Measurements from ENCODE around the gene ALLC.

ALLC gene

DNA sequence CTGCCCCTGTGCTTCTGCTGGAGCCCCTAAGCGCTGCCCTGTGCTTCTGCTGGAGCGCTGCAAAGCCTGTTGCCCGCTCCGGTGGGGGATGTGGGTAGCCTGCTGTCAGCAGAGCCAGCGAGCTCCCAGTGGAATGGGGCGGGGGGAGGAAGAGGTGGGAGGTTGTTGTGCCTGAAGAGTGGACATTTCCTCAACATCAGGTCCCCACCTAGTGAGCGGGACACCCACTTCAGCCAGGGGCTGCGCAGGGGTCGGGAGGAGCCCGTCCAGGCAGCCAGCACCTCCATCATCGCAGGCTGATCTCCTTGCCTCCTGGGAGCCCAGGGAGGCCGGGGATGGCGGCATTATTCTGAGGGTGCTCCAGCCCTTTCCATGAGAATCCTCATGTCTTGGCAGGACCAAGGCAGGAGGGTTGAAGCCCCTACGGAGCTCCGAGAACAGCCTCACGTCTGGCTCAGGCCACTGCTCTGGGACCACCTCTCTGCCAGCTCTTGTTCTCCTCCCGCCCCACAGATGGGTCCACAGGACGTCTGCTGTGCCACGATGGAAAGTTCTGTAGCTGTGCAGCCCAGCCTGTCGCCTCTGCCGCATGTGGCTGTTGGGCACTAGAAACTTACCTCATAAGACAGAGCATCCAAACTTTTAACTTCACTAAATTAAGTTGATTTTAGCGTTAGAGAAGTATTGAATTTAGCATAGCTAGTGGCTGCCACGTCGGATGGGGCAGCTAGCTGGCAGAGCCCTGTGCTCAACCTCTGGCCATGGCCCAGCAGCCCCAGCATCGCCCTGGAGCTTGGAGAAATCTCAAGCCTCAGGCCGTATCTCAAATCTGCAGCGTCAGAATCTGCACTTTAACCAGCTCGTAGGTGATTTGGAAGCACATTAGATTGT, 1.9 kb upstream of the ALLC start:
- DNase-seq (ENCODE audit: low spot score): no peak

- no peak for DNase-seq (ENCODE audit: low spot score)
Measured at GRCh38 chr2:3656762-3657721, 958 bp upstream of the ALLC start.

DNA sequence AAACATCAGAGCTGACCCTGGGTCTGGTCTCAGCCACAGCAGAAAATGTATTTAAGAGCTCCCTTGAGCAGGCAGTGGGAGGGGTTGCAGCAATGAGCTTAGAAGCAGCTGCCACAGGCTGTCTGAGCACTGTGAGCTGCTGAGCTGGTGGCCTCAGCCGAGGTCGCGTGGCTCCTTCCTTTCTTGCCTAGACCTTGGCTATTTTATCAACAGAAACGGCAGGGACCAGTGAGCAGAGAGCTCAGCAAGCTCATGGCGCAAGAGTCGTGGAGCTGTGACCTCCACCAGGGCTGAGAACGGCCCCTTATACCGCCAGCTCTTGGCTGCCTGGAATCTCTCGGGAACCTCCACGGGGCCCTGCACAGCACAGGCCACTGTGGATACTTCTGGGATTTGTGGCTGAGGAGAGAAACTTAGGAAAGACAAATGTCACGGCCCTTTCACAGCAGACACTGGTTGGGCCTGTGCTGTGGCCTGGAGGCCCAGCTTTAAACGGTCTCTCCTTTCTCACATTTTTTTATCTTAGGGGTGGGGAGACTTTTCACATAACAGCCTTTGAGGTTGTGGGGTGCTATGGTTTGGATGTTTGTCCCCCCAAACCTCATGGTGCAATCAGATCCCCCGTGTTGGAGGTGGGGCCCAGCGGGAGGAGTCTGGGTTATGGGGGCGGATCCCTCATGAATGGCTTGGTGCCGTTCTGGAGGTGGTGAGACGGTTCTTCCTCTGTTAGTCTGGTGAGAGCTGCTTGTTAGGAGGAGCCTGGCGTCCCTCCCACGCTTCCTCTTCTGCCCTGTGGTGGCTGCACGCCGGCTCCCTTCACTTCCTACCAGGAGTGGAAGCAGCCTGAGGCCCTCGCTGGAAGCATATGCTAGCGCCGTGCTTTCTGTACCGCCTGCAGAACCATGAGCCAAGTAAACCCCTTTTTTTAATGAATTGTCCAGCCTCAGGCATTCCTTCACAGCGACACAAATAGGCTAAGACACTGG, 1.7 kb downstream of the ALLC start:
- no peak for DNase-seq (ENCODE audit: low spot score)

GRCh38 chr2:3660640-3661039, 2.6 kb downstream of the ALLC start:
- DNase-seq (ENCODE audit: low spot score): peak; percentile 58

- no peak for DNase-seq (ENCODE audit: low spot score)
Measured at GRCh38 chr2:3661149-3661660, 3.2 kb downstream of the ALLC start.

DNA sequence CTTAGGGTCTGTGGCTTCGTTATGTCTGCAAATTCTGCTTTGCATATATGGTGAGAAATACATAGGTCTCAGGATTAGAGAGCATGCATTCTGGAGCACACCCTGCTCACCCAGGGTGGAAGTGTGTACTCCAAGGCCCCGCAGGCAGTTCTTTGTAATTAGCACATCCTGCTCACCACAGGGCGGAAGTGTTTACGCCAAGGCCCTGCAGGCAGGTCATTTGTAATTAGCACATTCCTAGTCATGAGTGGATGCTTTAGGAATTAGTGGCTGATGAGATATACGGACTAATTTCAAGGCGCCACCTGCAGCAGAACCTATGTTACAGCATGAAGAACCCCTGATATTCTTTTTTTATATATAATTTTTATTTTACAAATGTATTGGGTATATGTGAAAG, 4.2 kb downstream of the ALLC start:
- peak; percentile 21 for DNase-seq (ENCODE audit: low spot score)

DNA sequence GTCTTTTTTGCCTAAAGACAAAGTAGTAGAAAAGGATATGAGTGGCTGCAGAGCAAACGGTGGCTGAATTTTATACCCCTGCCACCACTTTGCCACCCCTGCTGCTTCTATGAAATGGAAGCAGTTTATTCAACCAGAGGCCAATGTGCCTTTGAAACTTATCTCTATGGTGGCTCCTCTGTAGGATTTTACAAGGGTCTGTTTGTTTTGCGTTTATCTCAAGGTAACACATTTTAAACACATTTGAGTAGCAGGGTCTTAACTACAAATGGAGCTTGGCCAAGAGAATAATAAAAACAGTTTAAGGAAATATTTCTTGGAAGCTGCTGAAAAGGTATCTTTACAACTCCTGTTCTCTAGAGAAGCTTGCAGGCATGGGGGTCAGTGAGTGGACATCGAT, 6.1 kb downstream of the ALLC start:
- no peak for DNase-seq (ENCODE audit: low spot score)

DNA sequence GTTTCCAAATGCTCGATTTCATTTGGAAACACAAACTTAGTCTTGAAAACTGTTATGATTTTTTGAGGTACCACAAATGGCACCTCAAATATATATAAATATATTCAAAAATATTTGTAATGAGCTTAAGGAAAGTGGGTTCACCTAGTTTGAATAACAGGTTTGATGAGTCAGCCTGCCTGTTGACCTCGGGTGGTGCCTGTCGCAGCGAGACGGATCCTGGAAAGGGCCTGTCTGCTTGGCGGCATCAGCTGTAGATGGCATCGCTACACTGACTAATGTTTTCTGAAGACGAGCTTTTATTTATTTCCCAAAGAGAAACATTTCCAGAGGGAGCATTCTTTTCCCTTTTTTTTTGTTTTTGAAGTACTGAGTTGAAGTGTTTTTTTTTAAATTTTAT, 6.9 kb downstream of the ALLC start:
- no peak for DNase-seq (ENCODE audit: low spot score)

- DNase-seq (ENCODE audit: low spot score): no peak
Measured at GRCh38 chr2:3665886-3666612, 8.0 kb downstream of the ALLC start.

DNA sequence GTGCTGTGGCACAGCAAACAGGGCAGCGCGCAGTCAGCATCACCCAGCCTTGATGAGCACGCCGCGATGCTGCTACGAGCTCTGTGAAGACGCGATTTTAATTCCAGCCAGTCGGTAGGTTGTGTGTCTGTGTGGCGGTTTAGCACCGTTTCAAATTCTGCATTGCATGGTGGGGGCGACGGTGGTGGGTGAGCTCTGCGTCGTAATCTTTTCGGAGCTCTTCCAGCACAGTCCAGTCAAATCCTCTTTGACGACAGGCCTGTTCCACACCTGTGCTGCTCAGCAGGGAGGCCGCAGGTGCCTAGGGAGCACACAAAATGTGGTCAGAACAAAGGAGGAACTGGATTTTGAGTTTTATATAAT, 8.6 kb downstream of the ALLC start:
- DNase-seq (ENCODE audit: low spot score): no peak

GRCh38 chr2:3667151-3667631, 9.2 kb downstream of the ALLC start:
- DNase-seq (ENCODE audit: low spot score): no peak

DNA sequence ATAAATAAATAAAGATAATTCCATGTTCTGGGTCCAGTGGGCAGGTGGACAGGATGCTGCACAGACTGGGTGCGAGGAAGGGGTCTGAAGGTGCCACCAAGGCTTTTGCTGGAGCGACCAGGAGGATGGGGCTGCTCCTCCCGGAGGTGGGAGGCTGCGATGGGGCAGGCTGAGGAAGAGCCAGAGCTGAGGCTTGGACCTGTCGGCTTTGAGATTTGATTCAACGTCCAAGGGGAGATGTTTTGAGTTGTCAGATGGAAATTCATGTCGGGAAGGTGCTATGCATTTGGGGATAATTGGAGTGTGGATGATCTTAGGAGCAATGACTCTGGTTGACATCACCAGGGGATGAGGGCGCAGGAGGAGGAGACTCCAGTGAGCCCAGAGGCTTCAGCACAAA, 11.7 kb downstream of the ALLC start:
- no peak for DNase-seq (ENCODE audit: low spot score)

DNA sequence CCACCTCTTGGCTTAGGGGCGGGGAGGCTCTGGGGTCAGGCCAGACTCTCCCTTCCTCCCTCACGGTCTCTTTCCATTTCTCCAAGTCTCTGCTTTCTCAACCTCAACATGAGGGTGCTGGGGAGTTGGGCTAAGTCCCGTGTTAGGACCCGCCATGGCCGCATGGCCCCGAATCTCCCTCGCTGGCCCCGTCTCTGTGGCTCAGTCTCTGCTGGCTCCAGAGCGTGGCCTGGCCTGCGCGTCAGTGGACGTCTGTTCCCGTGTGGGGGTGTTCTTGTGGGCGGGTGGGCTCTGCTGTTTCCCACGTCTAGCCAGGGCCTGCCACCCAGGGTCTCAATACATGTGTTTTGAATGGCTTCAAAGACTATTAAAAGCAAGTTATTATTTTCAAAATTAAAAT, 12.4 kb downstream of the ALLC start:
- DNase-seq (ENCODE audit: low spot score): no peak

GRCh38 chr2:3670941-3671340, 12.9 kb downstream of the ALLC start:
- no peak for DNase-seq (ENCODE audit: low spot score)

GRCh38 chr2:3672861-3673678, 15.1 kb downstream of the ALLC start:
- no peak for DNase-seq (ENCODE audit: low spot score)

- DNase-seq (ENCODE audit: low spot score): no peak
Measured at GRCh38 chr2:3674066-3674845, 16.3 kb downstream of the ALLC start.

- no peak for DNase-seq (ENCODE audit: low spot score)
Measured at GRCh38 chr2:3675687-3676086, 17.7 kb downstream of the ALLC start.

DNA sequence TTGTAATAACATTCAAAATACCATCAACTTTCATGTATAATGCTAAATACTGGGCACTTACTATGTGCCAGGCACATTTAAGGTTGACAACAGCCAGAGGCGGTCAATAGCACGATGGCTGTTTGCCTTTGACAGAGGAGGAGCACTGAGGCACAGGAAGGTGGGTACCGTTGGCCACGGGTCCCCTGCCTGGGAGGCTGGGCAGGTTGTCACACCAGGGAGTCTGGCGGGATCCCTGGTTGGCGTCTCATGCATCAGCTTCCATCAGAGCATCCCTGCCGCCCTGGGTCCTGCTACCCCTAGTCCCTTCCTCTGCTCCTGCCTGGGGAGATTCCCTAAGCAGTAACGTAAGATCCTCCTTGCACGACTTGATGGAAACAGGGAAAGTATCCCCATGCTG, 19.4 kb downstream of the ALLC start:
- no peak for DNase-seq (ENCODE audit: low spot score)

GRCh38 chr2:3678212-3678611, 20.2 kb downstream of the ALLC start:
- DNase-seq (ENCODE audit: low spot score): no peak

Measured in RKO (cell line).